Adrenal gland (tissue), 12 donors: ENCODE results near the gene MICAL3. TPM values are rescaled to one million over a fixed set of nuclear protein-coding genes. Genes with fewer than 3 reads are reported as not detected.
A peak's percentile ranks its signal among the peaks of the same experiment; 100 is the strongest.

Source experiments
- DNase-seq, 7 donors: peaks; one replicate each; pipeline ENCODE4 v3.0.0-alpha.2; 2019 to 2020
- H3K27ac ChIP-seq, 5 donors: fragments of 200-600 bp; sonication (generic) in 4 of 5; 1 replicate in 3 of 5; 2 replicates in 2 of 5; pipeline versions ENCODE4 v1.5.1 to v1.8.0; 2016 to 2020; ENCODE audit warnings: mild to moderate bottlenecking in 1 of 5
- H3K27me3 ChIP-seq: fragments of 200-600 bp; 2 replicates; pipeline ENCODE4 v1.8.0; 2021
- H3K36me3 ChIP-seq, 2 donors: fragments of 200-600 bp; replicated peaks in 1 of 2; 1 replicate in 1 of 2; 2 replicates in 1 of 2; pipeline versions ENCODE4 v1.5.1 to v1.8.0; 2018 to 2022
- H3K4me1 ChIP-seq, 2 donors: fragments of 200-600 bp; replicated peaks in 1 of 2; 1 replicate in 1 of 2; 2 replicates in 1 of 2; pipeline versions ENCODE4 v1.5.1 to v1.8.0; 2018 to 2021
- H3K4me3 ChIP-seq, 4 donors: fragments of 200-600 bp; sonication (generic) in 3 of 4; one replicate each; pipeline ENCODE4 v1.5.1; 2016 to 2018
- H3K9me3 ChIP-seq, 3 donors: fragments of 200-600 bp; sonication (generic) in 1 of 3; replicated peaks in 1 of 3; 1 replicate in 2 of 3; 2 replicates in 1 of 3; pipeline versions ENCODE4 v1.5.1 to v1.8.0; 2016 to 2021
- POLR2A ChIP-seq, 2 donors: fragments of 450-650 bp; IDR thresholded peaks; one replicate each; pipeline ENCODE4 v1.6.1; 2017; ENCODE audit warnings: antibody characterized with exemption in 2 of 2, mild to moderate bottlenecking in 2 of 2, moderate library complexity in 1 of 2
- WGBS, 4 donors: extraction: QIAGEN DNeasy Blood & Tissue Kit in 2 of 4; methylation state at CpG; one replicate each; pipeline versions ENCODE4 v1.1.5 to v1.1.7; 2013 to 2017; 5-methylcytosine and 5-hydroxymethylcytosine counted together
- intact Hi-C, 2 donors: fragments of 100-400 bp; cut with DNase I; formaldehyde crosslinking; loops; one replicate each; pipeline versions ENCODE4 v1.14.1 to v1.15.0; 2022 to 2023
- polyA plus RNA-seq, 3 donors: library from polyadenylated mRNA; stranded (reverse); fragments of 200-250 nt in 2 of 3; fragments of 350-450 nt in 1 of 3; fragmentation: Illumina TruSeq in 1 of 3; extraction: RNeasy Lipid Tissue Mini Kit (QIAGEN cat#74804) in 1 of 3; gene quantifications; one replicate each; pipeline ENCODE4 v1.2.3, GENCODE V29; 2013 to 2014
- total RNA-seq, 9 donors: library from RNA; depleted of rRNA in 4 of 9; stranded (reverse); fragments of >200 nt in 4 of 9; fragments of 120-200 nt in 1 of 9; fragmentation: NEBNext Ultra II Directional in 1 of 9; extraction: Animal tissue kit (Norgen Biotek cat#: 25700) in 1 of 9; gene quantifications; one replicate each; pipeline versions ENCODE4 v1.1.0 to v1.2.4, GENCODE V29; 2013 to 2023
- TF ChIP-seq, protein P1 (sequence below), 6 experiments: fragments of 450-650 bp in 4 of 6; fragments of 200-600 bp in 2 of 6; sonication (generic) in 1 of 6; IDR thresholded peaks; 1 replicate in 5 of 6; 2 replicates in 1 of 6; pipeline versions ENCODE4 v1.5.1 to v1.8.0; 2016 to 2021; ENCODE audit warnings: antibody characterized with exemption in 6 of 6, mild to moderate bottlenecking in 2 of 6, moderate library complexity in 1 of 6
- donor health status: healthy with polysubstance abuse.
- donor health status: Bipolar disorder and iron deficiency.
- donor health status: DM: yes; HTN: yes; CAD: no.
- donor health status: DM: no; HTN: no; CAD: no.
- donor health status: DM: no; HTN: no; CAD: no.
- donor health status: DM: yes; HTN: yes; CAD: no.

Gene MICAL3
- total and polyA plus RNA-seq, 12 donors: 10.9 to 82.6 (median 34.4) TPM

DNA sequence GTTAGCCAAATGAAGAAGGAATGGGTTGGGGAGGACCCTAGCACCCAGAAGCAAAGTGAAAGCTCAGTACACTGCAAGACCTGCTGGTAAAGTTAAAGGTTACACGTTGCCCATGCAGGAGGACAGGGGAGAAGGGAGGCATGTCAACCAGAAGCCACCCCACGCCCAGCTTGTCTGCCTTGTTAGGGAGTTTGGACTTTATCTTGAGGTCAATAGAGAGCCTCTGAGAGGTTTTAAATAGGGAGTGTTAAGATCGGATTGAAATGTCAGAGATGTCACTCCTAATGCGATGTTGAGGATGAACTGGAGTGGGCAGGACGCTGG lies 34.7 kb upstream of the MICAL3 start:
- H3K36me3 ChIP-seq: no peaks in the 10 kb centered on the region
- peaks cover 26 to 27% of the 10 kb centered on the region in 2 donors for H3K4me1 ChIP-seq
- H3K27ac ChIP-seq: no peak overlapping the region
- no peak for DNase-seq
- no peaks in the 10 kb centered on the region for H3K9me3 ChIP-seq
- intact Hi-C loops: no loop called here
- no peak overlapping the region for H3K4me3 ChIP-seq
- H3K27me3 ChIP-seq: no peaks in the 10 kb centered on the region
- 77 to 89% (median 83%) methylated on average over 5 of the region's 5 CpGs for WGBS, 4 donors
- no peak for TF ChIP-seq POLR2A (IDR thresholded peaks at IDR 0.05)
- TF ChIP-seq, protein P1, sequence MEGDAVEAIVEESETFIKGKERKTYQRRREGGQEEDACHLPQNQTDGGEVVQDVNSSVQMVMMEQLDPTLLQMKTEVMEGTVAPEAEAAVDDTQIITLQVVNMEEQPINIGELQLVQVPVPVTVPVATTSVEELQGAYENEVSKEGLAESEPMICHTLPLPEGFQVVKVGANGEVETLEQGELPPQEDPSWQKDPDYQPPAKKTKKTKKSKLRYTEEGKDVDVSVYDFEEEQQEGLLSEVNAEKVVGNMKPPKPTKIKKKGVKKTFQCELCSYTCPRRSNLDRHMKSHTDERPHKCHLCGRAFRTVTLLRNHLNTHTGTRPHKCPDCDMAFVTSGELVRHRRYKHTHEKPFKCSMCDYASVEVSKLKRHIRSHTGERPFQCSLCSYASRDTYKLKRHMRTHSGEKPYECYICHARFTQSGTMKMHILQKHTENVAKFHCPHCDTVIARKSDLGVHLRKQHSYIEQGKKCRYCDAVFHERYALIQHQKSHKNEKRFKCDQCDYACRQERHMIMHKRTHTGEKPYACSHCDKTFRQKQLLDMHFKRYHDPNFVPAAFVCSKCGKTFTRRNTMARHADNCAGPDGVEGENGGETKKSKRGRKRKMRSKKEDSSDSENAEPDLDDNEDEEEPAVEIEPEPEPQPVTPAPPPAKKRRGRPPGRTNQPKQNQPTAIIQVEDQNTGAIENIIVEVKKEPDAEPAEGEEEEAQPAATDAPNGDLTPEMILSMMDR (IDR thresholded peaks at IDR 0.05): no peak

DNA sequence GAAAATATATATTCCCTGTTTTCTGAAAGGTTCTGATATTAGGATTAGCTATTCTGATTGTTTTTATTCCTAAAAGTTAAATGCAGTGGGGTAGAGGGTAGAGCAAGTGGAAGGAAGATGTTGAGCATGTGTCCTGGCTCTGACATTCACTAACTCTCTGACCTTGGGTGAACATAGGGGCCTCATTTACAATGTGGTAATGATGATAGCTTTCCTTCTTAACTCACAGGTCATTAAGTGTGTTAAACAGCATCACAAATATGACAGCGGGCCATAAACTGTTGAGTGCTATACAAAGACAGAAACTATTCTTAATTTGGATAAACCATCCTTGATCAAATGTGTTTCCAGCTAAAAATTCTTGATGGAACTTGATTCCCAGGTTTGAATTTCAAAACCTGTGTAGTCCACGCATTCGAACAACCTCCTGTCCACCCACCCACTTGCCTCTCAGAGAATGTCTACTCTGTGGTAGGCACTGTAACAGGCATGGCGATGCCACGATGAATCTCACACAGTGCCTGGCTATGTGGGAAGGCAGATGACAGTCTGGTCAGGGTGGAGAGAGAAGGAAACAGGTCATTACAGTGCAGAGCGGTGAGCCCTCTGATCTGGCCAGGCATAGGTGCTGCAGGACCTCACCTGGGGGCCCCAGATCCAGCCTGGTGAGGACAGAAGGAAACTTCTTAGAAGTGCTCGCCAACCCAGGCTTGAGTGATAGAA lies 34.2 kb upstream of the MICAL3 start:
- Histone ChIP-seq H3K36me3 (no peaks in the 10 kb centered on the region), H3K4me3 (no peak overlapping the region), H3K4me1 (peaks cover 26 to 27% of the 10 kb centered on the region in 2 donors), H3K9me3 (no peaks in the 10 kb centered on the region), H3K27ac (peak overlapping the region in 2 of 5 donors; percentile 90 to 92), H3K27me3 (no peaks in the 10 kb centered on the region)
- TF ChIP-seq, protein P1 (IDR thresholded peaks at IDR 0.05): no peak
- no peak for TF ChIP-seq POLR2A (IDR thresholded peaks at IDR 0.05)
- intact Hi-C loops: no loop called here
- 92 to 98% (median 96%) methylated on average over 7 of the region's 7 CpGs for WGBS, 4 donors
- no peak for DNase-seq

DNA sequence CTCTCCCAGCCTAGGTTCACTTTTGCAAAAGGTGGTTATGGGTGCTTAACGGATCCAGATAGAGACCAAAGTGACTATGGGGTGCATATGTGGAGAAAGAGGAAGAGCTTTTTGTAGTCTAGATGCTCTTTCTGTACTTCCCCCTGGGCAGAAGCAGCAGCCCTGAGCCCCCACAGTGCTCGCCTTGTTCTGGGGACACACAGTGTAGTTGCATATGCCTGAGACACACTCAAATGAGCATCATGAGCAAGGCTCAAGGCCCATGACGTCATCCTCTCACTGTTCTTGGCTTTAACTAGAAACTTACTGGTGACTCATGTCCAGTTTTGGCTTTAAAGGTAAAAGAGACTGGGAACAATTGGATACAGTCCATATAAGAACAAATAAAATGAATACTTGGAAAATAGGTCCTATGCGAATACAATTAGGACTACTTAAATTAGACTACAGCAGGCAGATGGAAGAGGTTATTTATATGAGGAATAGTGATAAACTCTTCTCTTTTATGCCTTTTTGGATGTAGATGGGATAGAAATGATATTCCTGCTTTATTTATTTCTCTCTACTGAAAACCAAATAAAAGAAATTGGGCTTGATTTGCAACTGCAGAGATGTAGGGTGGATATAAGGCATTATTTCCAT lies 33.3 kb upstream of the MICAL3 start:
- TF ChIP-seq POLR2A (IDR thresholded peaks at IDR 0.05): peak in 1 of 2 donors; percentile 77
- TF ChIP-seq, protein P1 (IDR thresholded peaks at IDR 0.05): no peak
- H3K36me3 ChIP-seq: no peaks in the 10 kb centered on the region
- intact Hi-C loops: no loop called here
- no peaks in the 10 kb centered on the region for H3K9me3 ChIP-seq
- H3K27ac ChIP-seq: peak overlapping the region; percentile 74 to 92 (median 81)
- no peaks in the 10 kb centered on the region for H3K27me3 ChIP-seq
- 42 to 50% (median 46%) methylated on average over 4 of the region's 4 CpGs for WGBS, 4 donors
- H3K4me3 ChIP-seq: no peak overlapping the region
- DNase-seq: peak; percentile 90 to 98 (median 95)
- peaks cover 26 to 27% of the 10 kb centered on the region in 2 donors for H3K4me1 ChIP-seq

DNA sequence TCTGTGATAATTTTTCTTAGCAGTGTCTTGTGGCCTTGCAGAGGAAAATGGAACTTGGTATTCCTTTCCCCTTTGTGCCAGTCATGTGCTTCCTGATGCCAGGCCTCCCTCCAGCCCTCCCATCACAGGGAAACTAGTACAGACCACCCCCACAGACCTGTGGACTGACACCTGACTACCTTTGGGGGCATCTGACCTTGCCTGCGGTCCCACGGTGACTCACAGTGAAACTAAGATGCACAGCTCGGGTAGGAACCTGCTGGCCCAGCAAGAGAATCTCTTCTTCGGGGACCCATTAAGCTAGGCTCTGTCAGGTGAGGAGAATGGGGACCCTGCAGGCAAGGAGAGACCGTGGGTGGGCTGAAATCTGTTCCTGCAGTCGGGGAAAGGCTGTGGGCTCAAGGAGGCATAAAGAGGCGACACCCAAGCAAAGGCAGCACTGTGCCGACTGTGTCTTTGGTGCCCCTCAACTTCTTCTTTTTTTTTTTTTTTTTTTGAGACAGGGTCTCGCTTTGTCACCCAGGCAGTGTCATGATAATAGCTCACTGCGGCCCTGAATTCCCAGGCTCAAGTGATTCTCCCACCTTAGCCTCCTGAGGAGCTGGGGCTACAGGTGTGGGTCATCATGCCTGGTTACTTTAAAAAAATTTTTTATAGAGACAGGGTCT lies 32.6 kb upstream of the MICAL3 start:
- DNase-seq: peak in 5 of 7 donors; percentile 31 to 47 (median 42)
- Histone ChIP-seq H3K27ac (peak overlapping the region; percentile 74 to 92 (median 81)), H3K36me3 (no peaks in the 10 kb centered on the region), H3K4me1 (peaks cover 26 to 27% of the 10 kb centered on the region in 2 donors), H3K4me3 (no peak overlapping the region), H3K9me3 (no peaks in the 10 kb centered on the region), H3K27me3 (no peaks in the 10 kb centered on the region)
- intact Hi-C loops: no loop called here
- WGBS, 4 donors: 54 to 68% (median 65%) methylated on average over 8 to 10 of the region's 10 CpGs
- TF ChIP-seq POLR2A (IDR thresholded peaks at IDR 0.05): no peak
- TF ChIP-seq, protein P1 (IDR thresholded peaks at IDR 0.05): no peak
